H7 (cell line): Measurements from ENCODE around the gene SCP2. TPM values are rescaled to one million over a fixed set of nuclear protein-coding genes. Genes with fewer than 3 reads are reported as not detected.

Experiments
- DNase-seq: peaks from one replicate; pipeline ENCODE4 v3.0.0; 2012
- H3K27me3 ChIP-seq: 2 replicates; pipeline ENCODE4 v1.6.0; 2011; ENCODE audit warnings: mild to moderate bottlenecking, low read length; ENCODE audit not compliant: control insufficient read depth, insufficient read depth
- H3K36me3 ChIP-seq: replicated peaks from 2 replicates; pipeline ENCODE4 v1.5.1; 2011; ENCODE audit warnings: low read length; ENCODE audit not compliant: control insufficient read depth, insufficient read depth
- H3K4me3 ChIP-seq: 2 replicates; pipeline ENCODE4 v1.5.1; 2011; ENCODE audit warnings: low read depth, mild to moderate bottlenecking, control low read depth, low read length, moderate library complexity; ENCODE audit not compliant: insufficient read depth
- total RNA-seq: library from RNA; depleted of rRNA; stranded (reverse); fragments of >200 nt; shearing (Covaris generic); gene quantifications from 2 replicates; pipeline ENCODE4 v1.2.3, GENCODE V29; 2014

The SCP2 gene
- total RNA-seq, 1 experiment from 2014 or later: 78.7 TPM

DNA sequence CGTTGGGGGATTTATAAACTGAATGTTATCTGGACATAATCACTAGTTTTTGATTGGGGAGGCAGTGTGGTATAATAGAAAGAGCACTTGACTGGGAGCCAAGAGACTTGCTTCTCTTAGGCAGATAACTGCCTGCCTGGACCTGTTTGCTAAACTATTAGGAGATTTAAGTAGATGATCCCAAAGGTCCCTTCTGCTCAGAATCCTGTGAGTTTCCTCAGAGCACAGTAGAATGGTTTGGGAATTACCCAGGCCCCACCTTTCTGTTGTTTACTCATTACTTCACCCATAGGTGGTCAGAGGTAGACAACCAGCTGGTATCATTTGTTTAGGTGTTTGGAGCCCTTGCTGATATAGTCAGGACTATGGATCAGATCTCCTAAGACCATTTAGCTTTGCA is 124.6 kb downstream of the SCP2 start:
- no peaks in the 10 kb centered on the region for H3K36me3 ChIP-seq

GRCh38 chr1:53057127-53057526 is 130.1 kb downstream of the SCP2 start:
- H3K4me3 ChIP-seq: no peak overlapping the region
- peaks cover 37% of the 10 kb centered on the region for H3K27me3 ChIP-seq
- DNase-seq: no peak
- H3K36me3 ChIP-seq: no peaks in the 10 kb centered on the region

More for the DNA sequence above, 124.6 kb downstream of the SCP2 start:
- Histone ChIP-seq H3K27me3 (no peaks in the 10 kb centered on the region), H3K4me3 (no peak overlapping the region)
- no peak for DNase-seq

DNA sequence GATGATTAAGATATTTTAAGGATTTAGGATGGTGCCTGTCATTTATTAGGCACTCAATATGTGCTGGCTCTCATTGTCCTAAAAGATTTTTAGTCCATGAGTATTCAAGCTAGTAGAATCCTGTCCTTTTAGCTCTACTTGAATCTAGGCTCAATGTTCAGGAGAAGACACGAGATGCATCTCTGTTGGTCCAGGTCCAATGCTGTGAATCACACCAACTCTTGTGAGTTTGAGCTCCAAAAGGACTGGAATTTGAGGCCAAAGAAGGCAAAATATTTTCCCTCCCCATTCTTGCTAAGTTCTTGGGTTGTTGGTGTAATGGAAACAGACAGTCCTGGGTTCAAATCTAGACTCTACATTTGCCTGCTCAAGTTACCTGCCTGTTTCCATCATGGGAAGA is 133.5 kb downstream of the SCP2 start:
- Histone ChIP-seq H3K27me3 (peaks cover 65% of the 10 kb centered on the region), H3K36me3 (no peaks in the 10 kb centered on the region), H3K4me3 (no peak overlapping the region)
- DNase-seq: no peak

DNA sequence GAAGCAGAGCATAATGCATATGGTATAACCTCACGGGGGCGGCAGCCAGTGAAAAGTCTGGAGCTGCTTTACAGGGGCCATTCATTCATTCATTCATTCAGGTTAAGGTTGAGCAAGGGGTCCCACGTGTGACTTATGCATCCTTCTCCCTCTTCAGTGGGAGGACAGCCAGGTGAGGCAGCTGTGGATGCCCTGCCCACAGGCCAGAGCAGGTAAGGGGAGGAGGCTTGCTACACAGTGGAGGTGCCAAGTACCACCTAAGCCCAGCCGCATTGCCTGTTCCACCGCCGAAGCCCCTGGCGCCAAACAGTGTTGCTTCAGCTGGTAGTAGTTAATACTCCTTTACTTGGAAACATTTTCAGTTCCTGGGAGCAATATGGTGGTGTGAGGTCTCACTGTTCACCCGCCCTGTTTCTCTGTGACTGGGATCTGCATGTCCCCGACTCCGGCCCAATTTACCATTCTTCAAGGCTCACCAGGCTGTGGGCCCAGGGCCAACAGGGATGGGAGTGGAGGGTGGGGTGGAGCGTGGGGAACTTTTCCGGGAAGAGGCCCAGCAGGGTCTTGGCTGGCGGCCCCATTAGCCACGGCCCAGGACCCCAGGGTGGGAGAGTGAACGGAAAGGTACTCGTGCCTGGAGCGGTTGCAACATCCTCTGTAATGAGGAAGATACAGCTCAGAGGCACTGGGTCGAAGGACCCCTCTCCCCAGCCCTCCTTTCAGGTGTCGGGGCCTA is 134.2 kb downstream of the SCP2 start:
- no peak for DNase-seq
- Histone ChIP-seq H3K36me3 (no peaks in the 10 kb centered on the region), H3K27me3 (peaks cover 65% of the 10 kb centered on the region), H3K4me3 (peak overlapping the region; percentile 48)

DNA sequence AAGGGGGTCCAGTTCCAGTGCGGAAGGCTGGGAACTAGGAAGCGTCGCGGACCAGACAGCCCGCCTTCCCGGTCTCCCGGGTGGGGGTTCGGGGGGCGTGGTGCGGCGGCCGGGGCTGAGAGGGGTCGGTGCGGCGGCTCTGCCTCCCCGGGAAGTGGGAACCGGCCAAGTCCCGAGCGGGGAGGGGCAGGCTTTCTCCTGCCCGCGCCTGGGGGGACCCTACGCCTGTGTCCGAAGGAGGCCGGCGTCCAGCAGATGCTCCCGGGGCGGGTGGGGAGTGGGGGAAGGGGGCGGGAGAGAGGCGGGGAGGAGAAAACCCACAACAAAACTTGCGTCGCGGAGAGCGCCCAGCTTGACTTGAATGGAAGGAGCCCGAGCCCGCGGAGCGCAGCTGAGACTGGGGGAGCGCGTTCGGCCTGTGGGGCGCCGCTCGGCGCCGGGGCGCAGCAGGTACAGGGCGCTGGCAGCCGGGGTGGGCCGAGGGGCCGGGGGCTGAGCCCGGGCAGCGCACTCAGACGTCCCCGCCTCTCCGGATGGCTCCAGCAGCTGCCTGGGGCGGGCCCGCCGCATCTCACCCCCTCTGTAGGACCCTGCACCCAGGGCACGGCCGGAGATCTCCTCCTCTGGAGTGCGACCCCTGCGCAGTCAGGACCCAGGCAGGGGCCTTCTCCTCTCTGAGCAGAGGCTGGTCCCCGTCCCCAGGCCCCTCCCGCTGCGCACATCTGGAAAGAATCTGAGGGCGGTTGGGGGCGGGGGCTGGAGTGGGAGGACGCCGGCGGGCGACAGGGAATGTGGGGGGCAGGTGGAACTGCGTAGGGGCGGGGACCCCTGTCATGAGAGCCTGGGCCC is 135.0 kb downstream of the SCP2 start, which contains the start of gene PODN:
TSS of gene PODN (plus strand) at position 355 of the 849 bp plus-strand sequence. CDS start 7,643 bp downstream, outside the sequence.
- Histone ChIP-seq H3K4me3 (peak within 1 kb of the TSS; percentile 48), H3K36me3 (no peaks in the 10 kb centered on the region), H3K27me3 (peaks cover 65% of the 10 kb centered on the region)
- peak; percentile 85 for DNase-seq

GRCh38 chr1:53062708-53063591 is 135.9 kb downstream of the SCP2 start:
- Histone ChIP-seq H3K36me3 (no peaks in the 10 kb centered on the region), H3K27me3 (peaks cover 64% of the 10 kb centered on the region), H3K4me3 (peak overlapping the region; percentile 48)
- peak; percentile 88 for DNase-seq

GRCh38 chr1:53063744-53064515 is 136.9 kb downstream of the SCP2 start:
- no peaks in the 10 kb centered on the region for H3K36me3 ChIP-seq
- H3K27me3 ChIP-seq: peaks cover 60% of the 10 kb centered on the region
- no peak overlapping the region for H3K4me3 ChIP-seq
- DNase-seq: peak; percentile 61

DNA sequence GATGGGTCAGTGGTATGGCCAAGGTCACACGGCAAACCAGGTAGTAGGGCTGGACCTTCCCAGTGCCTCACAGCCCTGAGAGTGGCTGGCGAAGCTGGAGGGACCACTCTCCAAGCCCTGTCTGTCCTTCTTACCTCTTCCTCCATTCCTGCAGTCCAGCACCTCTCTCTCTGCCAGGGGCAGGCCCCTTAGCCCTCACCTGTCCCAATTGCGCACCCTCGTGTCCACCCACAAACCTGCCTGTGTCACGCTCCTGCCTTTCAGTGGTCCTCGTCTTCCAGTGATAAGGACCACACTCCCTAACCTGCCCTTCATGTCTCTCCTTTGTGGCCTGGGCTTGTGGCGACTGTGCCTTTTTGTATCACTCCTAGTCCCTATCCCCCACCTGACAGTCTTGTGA is 138.3 kb downstream of the SCP2 start:
- no peak overlapping the region for H3K4me3 ChIP-seq
- peak; percentile 45 for DNase-seq
- H3K27me3 ChIP-seq: peaks cover 45% of the 10 kb centered on the region

GRCh38 chr1:53066488-53066887 is 139.4 kb downstream of the SCP2 start:
- H3K27me3 ChIP-seq: peaks cover 34% of the 10 kb centered on the region
- no peaks in the 10 kb centered on the region for H3K36me3 ChIP-seq
- DNase-seq: peak; percentile 16
- H3K4me3 ChIP-seq: no peak overlapping the region

More for the DNA sequence above, 138.3 kb downstream of the SCP2 start:
- H3K36me3 ChIP-seq: no peaks in the 10 kb centered on the region

DNA sequence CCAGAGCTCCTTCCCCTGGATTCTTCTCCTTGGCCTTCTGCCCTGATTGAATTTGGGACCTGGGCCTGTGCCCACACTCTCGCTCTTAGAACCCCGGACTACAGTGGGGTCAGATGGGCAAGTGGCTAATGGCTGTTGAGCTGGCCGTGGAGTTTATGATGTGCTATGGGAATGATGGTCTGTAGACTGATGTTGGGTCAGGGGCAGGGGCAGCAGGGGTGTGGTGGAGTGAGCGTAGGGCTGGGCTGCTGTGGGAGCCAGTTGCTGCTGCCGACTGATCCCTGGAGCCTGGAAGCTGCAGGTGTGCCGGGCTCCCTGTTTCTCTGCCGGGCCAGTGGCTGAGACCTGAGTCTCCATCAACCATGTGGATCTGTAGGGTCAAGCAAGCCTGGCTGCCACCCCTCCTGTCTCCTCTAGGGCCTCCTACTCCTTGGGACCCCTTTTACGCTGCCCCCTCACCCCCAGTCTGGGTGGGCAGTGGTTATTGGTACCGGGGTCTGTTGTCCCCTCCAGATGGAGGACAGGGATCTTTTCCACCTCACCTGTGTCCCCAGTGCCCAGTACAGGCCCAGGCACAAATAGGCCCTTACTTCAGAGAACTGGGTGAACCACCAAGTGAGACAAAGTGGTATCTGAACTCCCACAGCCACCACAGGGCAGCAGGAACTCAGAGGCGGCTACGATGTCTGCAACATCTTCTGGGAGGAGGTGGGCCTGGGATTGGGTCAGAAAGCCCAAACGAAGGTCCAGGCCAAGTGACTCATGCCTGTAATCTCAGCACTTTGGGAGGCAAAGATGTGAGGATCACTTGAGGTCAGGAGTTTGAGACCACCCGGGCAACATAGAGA is 140.0 kb downstream of the SCP2 start:
- H3K27me3 ChIP-seq: peaks cover 28% of the 10 kb centered on the region
- peak; percentile 37 for DNase-seq

GRCh38 chr1:53067886-53068285 is 140.8 kb downstream of the SCP2 start:
- H3K4me3 ChIP-seq: no peak overlapping the region
- no peak for DNase-seq
- peaks cover 20% of the 10 kb centered on the region for H3K27me3 ChIP-seq
- no peaks in the 10 kb centered on the region for H3K36me3 ChIP-seq

More for the DNA sequence above, 140.0 kb downstream of the SCP2 start:
- H3K4me3 ChIP-seq: no peak overlapping the region
- no peaks in the 10 kb centered on the region for H3K36me3 ChIP-seq

DNA sequence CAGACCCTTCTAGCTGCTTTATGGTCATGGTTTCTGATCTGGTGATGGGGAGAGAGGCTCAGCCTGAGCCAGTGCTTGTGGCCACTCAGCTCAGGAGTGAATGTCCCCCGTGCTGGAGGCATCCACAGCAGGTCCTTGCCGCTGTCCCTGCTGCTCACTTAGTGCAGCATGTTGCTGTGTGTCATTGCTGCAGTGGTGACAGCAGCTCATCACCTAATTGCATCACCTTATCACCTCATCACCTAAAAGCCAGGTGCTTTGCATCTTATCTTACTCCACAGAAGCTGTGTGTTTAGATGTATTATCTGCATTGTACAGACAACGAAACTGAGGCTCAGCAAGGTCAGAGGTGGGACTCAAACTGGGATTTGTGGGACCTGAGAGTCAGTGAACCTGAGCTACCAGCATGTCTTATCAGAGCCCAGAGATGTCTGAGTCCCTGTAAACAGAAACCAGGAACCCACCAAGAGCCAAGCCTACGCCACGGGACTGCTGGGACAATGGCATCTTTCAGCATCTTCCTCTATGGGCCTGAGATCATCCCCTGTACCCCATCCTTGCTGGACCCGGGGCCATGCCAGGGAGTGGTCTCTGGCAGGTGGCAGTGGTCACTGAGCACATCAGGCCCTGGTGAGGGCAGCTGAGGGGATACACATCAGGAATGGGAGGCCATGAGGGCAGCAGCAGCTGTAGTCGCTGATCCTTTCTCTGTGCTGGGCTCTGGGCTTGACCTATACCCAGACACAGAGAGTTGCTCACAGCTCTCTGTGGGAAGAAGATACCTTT is 141.4 kb downstream of the SCP2 start:
- Histone ChIP-seq H3K27me3 (peaks cover 14% of the 10 kb centered on the region), H3K4me3 (no peak overlapping the region), H3K36me3 (no peaks in the 10 kb centered on the region)
- DNase-seq: peak; percentile 30
